DMS 273 treated with DMSO at 0.1 percent for 48 hours (cell line): Measurements from ENCODE around the gene ARHGEF11.

Experiments
- DNase-seq: peaks from one replicate; lab custom pipeline; 2025; lab: John Stamatoyannopoulos, UW

The ARHGEF11 gene

DNA sequence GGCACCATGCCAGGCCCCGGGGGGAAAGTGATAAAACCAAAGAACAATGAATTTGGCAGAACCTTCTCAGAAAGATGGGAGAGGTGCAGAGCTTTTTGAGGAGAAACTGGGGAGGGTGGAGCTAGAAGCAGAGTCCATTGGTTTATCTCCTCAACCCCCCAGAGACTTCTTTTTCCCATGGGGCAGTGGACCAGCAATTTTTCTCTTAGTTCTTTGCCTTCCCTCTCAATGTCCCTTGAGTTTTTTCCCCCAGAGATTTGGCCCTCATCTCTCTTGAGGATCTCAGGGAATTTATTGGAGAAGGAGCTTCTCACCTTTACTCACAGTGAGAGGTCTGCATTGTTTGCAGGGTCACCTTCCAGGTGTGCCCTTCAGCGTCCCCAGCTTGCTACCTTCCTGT lies 5.3 kb upstream of the ARHGEF11 start:
- no peak for DNase-seq

DNA sequence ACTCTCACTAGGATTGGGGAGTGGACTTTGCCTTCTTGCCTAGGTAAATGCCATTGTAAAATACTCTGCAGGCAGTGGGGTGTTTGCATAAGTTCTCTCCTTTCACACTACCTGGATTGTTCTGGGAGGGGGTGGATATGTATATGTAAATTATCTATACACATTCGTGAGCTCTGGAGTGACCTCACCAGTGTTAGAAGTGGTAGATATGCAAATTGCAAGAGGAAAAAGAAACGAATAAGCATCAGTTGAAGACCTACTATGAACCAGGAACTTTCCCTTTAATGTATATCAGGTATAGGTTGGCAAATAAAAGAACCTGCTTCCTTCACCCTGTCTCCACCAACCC lies 1.5 kb upstream of the ARHGEF11 start:
- DNase-seq = no peak

- DNase-seq = no peak
These were observed 1.2 kb downstream of the ARHGEF11 start for GRCh38 chr1:157044326-157044725.

DNA sequence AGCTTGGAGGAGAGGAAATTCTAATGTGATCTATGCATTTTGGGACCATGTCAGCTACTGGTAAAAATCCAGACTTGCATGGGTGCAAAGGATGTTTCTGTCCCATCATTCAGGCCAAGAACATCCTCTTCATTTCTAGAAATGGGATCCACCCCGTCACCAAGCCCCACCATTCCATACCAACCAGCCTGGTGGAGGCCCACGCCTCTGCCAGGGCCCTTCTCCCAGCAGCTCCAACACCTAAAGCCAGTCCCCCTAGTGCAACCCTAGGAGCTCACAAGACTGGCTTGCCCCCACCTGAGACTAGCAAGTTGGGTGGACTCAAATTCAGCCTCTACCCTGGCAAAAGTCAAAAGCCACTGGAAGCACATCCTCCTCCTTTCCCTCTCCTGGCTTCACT lies 1.9 kb downstream of the ARHGEF11 start:
- no peak for DNase-seq

GRCh38 chr1:157042846-157043245 lies 2.7 kb downstream of the ARHGEF11 start:
- no peak for DNase-seq

GRCh38 chr1:157040802-157041201 lies 4.7 kb downstream of the ARHGEF11 start:
- DNase-seq = no peak

- no peak for DNase-seq
These were observed 10.4 kb downstream of the ARHGEF11 start for GRCh38 chr1:157035121-157035520.

DNA sequence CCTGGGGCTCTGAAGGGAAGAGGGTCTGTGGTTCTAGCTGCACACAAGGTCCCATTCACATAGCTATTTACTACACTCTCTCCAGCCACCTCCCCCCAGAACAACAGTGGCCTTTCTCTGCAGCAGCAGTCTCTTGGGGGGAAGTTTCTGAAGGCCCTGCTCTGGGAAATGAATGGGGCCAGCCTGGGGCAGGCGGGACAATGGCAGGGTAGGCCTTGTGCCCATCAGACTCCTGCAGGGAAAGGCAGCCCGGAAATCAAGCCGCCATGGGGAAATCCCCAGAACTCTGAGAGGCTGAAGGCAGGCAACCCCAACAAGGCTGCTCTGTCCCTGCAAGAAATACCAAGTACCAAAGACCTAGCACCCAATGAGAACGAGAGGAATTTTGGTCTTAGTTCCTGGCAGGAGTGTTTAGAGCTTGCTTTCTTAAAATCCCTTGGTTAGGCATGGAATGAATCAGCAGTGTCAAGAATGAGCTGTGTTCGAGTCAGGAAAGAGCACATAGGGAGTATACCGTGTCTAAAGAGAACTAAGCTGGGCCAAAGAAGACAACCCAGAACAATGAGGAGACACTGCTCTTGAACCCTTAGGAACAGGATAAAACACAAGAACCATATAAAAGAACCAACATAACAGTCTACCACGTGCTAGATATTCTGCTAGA lies 11.3 kb downstream of the ARHGEF11 start:
- DNase-seq = no peak

GRCh38 chr1:157033357-157033876 lies 12.1 kb downstream of the ARHGEF11 start:
- no peak for DNase-seq

DNA sequence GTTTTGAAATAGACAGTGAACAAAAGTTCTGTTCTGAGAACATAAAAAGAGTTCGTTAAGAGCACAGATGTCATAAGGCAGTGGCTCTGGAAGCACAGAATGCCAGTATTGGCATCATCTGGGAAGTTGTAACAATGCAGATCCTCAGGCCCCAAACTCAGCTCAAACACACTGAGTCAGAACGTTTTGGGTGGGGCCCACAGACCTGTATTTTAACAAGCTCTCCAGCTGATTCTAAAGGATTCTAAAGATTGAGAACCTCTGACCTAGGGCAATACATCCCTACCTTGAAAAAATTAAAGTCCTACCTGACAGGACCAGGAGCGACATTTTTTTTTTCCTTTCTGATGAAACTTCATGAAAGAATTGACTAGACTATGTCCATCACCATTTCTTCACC lies 13.2 kb downstream of the ARHGEF11 start:
- DNase-seq = no peak

GRCh38 chr1:157030728-157031127 lies 14.8 kb downstream of the ARHGEF11 start:
- DNase-seq = no peak

DNA sequence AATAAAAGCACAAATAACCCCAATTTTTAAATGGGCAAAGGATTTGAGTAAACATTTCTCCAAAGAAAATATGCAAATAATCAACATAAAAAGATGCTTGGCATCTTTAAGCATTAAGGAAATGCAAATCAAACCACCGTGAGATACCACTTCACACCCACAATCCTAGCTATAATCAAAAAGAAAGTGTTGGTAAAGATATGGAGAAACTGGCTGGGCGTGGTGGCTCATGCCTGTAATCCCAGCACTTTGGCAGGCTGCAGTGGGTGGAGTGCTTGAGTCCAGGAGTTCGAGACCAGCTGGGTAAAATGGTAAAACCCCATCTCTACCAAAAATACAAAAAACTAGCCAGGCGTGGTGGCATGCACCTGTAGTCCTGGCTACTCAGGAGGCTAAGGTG lies 16.9 kb downstream of the ARHGEF11 start:
- no peak for DNase-seq

DNA sequence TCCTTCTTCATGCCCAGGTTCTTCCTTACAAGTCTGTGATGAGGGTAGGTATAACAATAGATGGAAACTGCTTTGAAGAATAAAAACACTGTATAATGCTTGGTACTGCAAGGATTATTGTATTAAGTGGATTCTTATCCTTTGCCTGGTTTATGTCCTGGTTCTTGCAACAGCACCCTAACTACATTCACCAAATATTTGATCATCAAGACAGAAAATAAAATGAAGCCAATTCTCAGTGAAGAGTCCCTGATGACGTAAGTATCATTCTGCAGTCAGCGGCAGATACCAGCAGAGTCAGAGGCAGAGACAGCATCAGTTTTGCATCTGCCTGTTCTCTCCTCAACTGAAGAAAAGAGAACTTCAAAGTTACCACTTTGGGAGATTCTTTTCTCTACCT lies 19.7 kb downstream of the ARHGEF11 start:
- no peak for DNase-seq

DNA sequence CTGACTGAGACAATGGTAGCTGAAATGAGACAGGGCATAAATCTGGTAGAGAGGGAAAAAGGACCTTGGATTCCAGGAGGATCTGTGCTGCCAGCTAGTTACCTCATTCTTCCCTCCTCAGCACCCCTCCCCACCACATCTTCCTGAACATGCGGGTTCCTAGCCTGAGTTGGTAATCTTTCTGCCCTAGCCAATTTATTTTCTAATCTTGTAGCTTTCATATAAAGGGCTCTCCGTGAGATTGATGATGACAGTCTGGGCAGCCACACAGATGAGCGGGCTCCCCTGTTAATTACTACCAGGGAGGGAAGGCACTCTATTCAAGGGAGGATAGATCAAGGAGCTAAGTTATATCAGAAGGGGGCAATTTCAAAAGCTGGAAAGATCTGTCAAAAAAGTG lies 20.2 kb downstream of the ARHGEF11 start:
- DNase-seq = no peak

GRCh38 chr1:157021688-157022087 lies 23.9 kb downstream of the ARHGEF11 start:
- no peak for DNase-seq

GRCh38 chr1:157019457-157019856 lies 26.1 kb downstream of the ARHGEF11 start:
- no peak for DNase-seq

DNA sequence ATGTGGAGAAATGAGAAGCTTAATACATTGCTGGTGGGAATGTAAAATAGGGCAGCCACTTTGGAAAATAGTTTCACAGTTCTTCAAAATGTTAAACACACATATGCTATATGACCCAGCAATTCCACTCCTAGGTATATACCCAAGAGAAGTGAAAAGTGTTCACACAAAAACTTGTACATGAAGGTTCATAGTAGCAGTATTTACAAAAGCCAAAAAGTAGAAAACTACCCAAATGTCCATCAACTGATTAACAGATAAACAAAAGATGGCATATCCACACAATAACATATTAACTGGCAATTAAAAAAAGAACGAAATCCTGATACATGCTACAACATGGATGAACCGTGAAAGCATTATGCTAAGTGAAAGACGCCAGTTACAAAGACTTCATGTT lies 33.7 kb downstream of the ARHGEF11 start:
- DNase-seq = no peak

- no peak for DNase-seq
These were observed 37.0 kb downstream of the ARHGEF11 start for GRCh38 chr1:157008502-157008901.

GRCh38 chr1:157007306-157007705 lies 38.2 kb downstream of the ARHGEF11 start:
- no peak for DNase-seq

- DNase-seq = no peak
These were observed 38.9 kb downstream of the ARHGEF11 start for GRCh38 chr1:157006676-157007075.

DNA sequence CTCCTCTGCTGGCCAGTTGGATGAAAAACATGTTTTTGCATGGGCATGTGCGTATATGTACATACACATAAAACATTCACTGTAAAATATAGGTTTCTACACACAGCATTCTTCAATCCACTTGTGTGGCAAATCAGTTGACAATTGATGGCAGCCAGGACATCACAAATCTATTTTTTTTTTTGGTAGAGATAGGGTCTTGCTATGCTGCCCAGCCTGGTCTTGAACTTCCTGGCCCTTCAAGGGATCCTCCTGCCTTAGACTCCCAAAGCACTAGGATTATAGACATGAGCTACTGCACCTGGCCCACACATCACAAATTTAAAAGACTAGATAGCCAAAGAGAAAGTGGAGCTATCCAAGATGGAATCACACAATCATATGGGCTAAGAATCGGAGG lies 39.6 kb downstream of the ARHGEF11 start:
- no peak for DNase-seq

GRCh38 chr1:157004806-157005205 lies 40.7 kb downstream of the ARHGEF11 start:
- no peak for DNase-seq

- no peak for DNase-seq
These were observed 41.2 kb downstream of the ARHGEF11 start for GRCh38 chr1:157004327-157004726.

GRCh38 chr1:157001304-157001703 lies 44.2 kb downstream of the ARHGEF11 start:
- DNase-seq = no peak
